Panc1 (cell line): ENCODE measurements around the gene PRTN3. TPM values are rescaled to one million over a fixed set of nuclear protein-coding genes. Genes with fewer than 3 reads are reported as not detected.

ENCODE experiments used
- ATAC-seq: fragments of 200-7000 bp; cut with Tn5 transposase; 2 replicates; pipeline ENCODE4 v1.9.1; 2020; ENCODE audit warnings: mild to moderate bottlenecking, moderate library complexity
- Bru-seq: library from RNA; stranded (reverse); fragments of 400-500 nt; gene quantifications from one replicate; lab custom pipeline; 2021; lab: Mats Ljungman, UMichigan
- BruChase-seq, 2 experiments: library from RNA; stranded (reverse); fragments of 400-500 nt; gene quantifications; one replicate each; lab custom pipeline; 2021; lab: Mats Ljungman, UMichigan
- BruUV-seq: library from RNA; stranded (reverse); fragments of 400-500 nt; replicated peaks from 2 replicates; lab custom pipeline; 2021; lab: Mats Ljungman, UMichigan
- CTCF ChIA-PET: fragments of 300-600 bp; sonication (Branson Sonifier 250); formaldehyde crosslinking; loops from one replicate; lab custom pipeline; 2022; ENCODE audit warnings: antibody characterized with exemption; lab: Charles Lee
- POLR2A ChIA-PET: fragments of 300-600 bp; sonication (Branson Sonifier 250); formaldehyde crosslinking; loops from one replicate; lab custom pipeline; 2022; ENCODE audit warnings: antibody characterized with exemption; lab: Charles Lee
- DNase-seq: peaks from one replicate; pipeline ENCODE4 v3.0.0-alpha.2; 2010; ENCODE audit warnings: low read depth, low spot score
- H3K27ac ChIP-seq: 2 replicates; pipeline ENCODE4 v1.5.1; 2011; ENCODE audit warnings: mild to moderate bottlenecking, low read length, inconsistent platforms
- H3K27me3 ChIP-seq: fragments of 200-500 bp; sonication (Bioruptor generic); 2 replicates; pipeline ENCODE4 v1.6.0; 2014; ENCODE audit warnings: low read length, inconsistent platforms; ENCODE audit not compliant: control insufficient read depth, insufficient read depth
- H3K36me3 ChIP-seq: fragments of 200-500 bp; sonication (Bioruptor generic); 2 replicates; pipeline ENCODE4 v1.5.1; 2014; ENCODE audit warnings: inconsistent platforms, mild to moderate bottlenecking, low read length, moderate library complexity; ENCODE audit not compliant: control insufficient read depth, insufficient read depth
- H3K4me1 ChIP-seq: 2 replicates; pipeline ENCODE4 v1.5.1; 2011; ENCODE audit warnings: inconsistent platforms, mild to moderate bottlenecking, low read length, moderate library complexity; ENCODE audit not compliant: control insufficient read depth, insufficient read depth
- H3K4me3 ChIP-seq, 2 experiments: 2 replicates each; pipeline ENCODE4 v1.5.1; 2011 to 2012; ENCODE audit warnings: low read depth in 2 of 2, low read length in 2 of 2, mild to moderate bottlenecking in 2 of 2, inconsistent platforms in 1 of 2, moderate library complexity in 1 of 2
- H3K9me3 ChIP-seq: fragments of 200-500 bp; sonication (Bioruptor generic); 2 replicates; pipeline ENCODE4 v1.5.1; 2014; ENCODE audit warnings: low read depth, mild to moderate bottlenecking, inconsistent platforms, low read length, moderate library complexity; ENCODE audit not compliant: control insufficient read depth, insufficient read depth
- POLR2AphosphoS5 ChIP-seq: IDR thresholded peaks from 2 replicates; pipeline ENCODE4 v1.6.1; 2012; ENCODE audit warnings: mild to moderate bottlenecking, low read depth, low read length, moderate library complexity
- SIN3A ChIP-seq: IDR thresholded peaks from 2 replicates; pipeline ENCODE4 v1.6.1; 2012; ENCODE audit warnings: low read depth, mild to moderate bottlenecking, low read length, moderate library complexity, borderline replicate concordance; ENCODE audit not compliant: insufficient read depth
- TCF7L2 ChIP-seq: IDR thresholded peaks from 2 replicates; pipeline ENCODE4 v1.6.1; 2011; ENCODE audit warnings: mild to moderate bottlenecking, low read depth, low read length, inconsistent platforms
- in situ Hi-C: cut with HindIII; loops from 2 replicates; pipeline ENCODE4 v1.10.0; 2016; ENCODE audit warnings: low sequenced_read_pairs, low pct_unique_long_range_greater_than_20kb
- intact Hi-C: fragments of 100-400 bp; cut with micrococcal nuclease; formaldehyde crosslinking; loops from one replicate; pipeline ENCODE4 v1.10.0; 2022; ENCODE audit not compliant: unreplicated experiment
- long read RNA-seq: library from polyadenylated mRNA; unstranded; transcript quantifications from one replicate; pipeline ENCODE4 v2.0.0, GENCODE V29; 2021; ENCODE audit not compliant: unreplicated experiment
- polyA plus RNA-seq: library from polyadenylated mRNA; unstranded; fragments of >200 nt; gene quantifications from one replicate; pipeline ENCODE4 v1.2.1, GENCODE V29; 2012; ENCODE audit warnings: missing spikeins; ENCODE audit not compliant: insufficient read length
- total RNA-seq: library from RNA; stranded (reverse); gene quantifications from one replicate; pipeline ENCODE4 v1.2.1, GENCODE V29; 2021; ENCODE audit not compliant: unreplicated experiment
- TF ChIP-seq, protein P1 (sequence below), 2 experiments: IDR thresholded peaks; 2 replicates each; pipeline ENCODE4 v1.6.1; 2011 to 2012; ENCODE audit warnings: low read depth in 2 of 2, control low read depth in 1 of 2, low read length in 1 of 2, mild to moderate bottlenecking in 1 of 2, moderate library complexity in 1 of 2; ENCODE audit not compliant: insufficient read depth in 1 of 2
- TF ChIP-seq, protein P2 (sequence below): fragments of 450-650 bp; IDR thresholded peaks from 2 replicates; pipeline ENCODE4 v1.5.1; 2017; ENCODE audit warnings: mild to moderate bottlenecking

PRTN3 gene, protein sequence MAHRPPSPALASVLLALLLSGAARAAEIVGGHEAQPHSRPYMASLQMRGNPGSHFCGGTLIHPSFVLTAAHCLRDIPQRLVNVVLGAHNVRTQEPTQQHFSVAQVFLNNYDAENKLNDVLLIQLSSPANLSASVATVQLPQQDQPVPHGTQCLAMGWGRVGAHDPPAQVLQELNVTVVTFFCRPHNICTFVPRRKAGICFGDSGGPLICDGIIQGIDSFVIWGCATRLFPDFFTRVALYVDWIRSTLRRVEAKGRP
- total RNA-seq (1.5 TPM), Bru-seq, nascent RNA (percentile 19 among the genes with signal in this experiment), BruChase-seq, experiment 1, labeled RNA remaining after a 2-hour chase (percentile 22 among the genes with signal in this experiment), BruChase-seq, experiment 2, labeled RNA remaining after a 6-hour chase (percentile 23 among the genes with signal in this experiment)
- 2.6 TPM for polyA plus RNA-seq
- long read RNA-seq, partial matches to known transcripts = 1 of 1 reads
- long read RNA-seq, other reads (novel, unspliced or antisense) = 0 of 1 reads

DNA sequence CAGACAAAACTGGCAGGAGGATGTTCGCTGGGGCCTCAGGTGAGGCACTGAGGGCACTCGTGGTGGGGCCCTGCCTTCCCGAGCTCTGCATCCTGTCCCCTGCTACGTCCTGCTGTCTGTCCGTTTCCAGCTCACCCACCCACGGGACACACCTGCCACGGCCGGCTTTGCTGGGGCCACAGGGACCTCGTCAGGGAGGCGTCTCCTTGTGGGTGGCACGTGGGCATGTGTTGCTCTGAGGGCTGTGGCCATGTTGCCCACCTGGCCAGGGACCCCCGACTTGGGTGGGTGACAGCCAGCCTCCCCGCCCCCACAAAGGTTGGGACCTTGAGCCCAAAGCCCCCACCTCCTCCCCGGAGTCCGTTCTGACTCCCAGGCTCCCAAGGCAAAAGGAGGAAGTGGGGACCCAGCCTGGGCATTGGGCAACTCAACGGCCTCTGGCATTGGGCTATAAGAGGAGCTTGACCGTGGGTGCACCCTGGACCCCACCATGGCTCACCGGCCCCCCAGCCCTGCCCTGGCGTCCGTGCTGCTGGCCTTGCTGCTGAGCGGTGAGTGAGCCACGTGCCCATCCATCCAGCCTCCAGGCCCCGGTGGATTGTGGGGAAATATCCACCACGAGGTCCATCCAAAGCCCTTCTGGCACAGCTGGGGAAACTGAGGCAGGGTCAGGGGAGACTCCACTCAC lies at the start of gene PRTN3:
Gene PRTN3 (plus strand): TSS at position 481 of the 688 bp plus-strand sequence. CDS start 10 bp downstream, at position 491.
- ChIA-PET POLR2A (interaction anchor here (0.5 kb wide), 1 partner anchor 31 kb away, joined by 4 read pairs; no protein-coding TSS in a partner anchor), CTCF (interaction anchor here (0.6 kb wide), 1 partner anchor 110 kb away, joined by 3 read pairs; no protein-coding TSS in a partner anchor)
- intact Hi-C loops (no loop called here), in situ Hi-C loops (no loop called here)
- no peak for ATAC-seq
- Histone ChIP-seq H3K4me3 (no peak within 1 kb of the TSS), H3K27ac (no peak within 1 kb of the TSS), H3K9me3 (no peaks in the 10 kb centered on the region), H3K4me1 (no peaks in the 10 kb centered on the region), H3K36me3 (no peaks in the 10 kb centered on the region), H3K27me3 (no peaks in the 10 kb centered on the region)
- DNase-seq = no peak
- TF ChIP-seq TCF7L2 (no peak), POLR2AphosphoS5 (no peak), SIN3A (no peak)
- TF ChIP-seq, protein P1, sequence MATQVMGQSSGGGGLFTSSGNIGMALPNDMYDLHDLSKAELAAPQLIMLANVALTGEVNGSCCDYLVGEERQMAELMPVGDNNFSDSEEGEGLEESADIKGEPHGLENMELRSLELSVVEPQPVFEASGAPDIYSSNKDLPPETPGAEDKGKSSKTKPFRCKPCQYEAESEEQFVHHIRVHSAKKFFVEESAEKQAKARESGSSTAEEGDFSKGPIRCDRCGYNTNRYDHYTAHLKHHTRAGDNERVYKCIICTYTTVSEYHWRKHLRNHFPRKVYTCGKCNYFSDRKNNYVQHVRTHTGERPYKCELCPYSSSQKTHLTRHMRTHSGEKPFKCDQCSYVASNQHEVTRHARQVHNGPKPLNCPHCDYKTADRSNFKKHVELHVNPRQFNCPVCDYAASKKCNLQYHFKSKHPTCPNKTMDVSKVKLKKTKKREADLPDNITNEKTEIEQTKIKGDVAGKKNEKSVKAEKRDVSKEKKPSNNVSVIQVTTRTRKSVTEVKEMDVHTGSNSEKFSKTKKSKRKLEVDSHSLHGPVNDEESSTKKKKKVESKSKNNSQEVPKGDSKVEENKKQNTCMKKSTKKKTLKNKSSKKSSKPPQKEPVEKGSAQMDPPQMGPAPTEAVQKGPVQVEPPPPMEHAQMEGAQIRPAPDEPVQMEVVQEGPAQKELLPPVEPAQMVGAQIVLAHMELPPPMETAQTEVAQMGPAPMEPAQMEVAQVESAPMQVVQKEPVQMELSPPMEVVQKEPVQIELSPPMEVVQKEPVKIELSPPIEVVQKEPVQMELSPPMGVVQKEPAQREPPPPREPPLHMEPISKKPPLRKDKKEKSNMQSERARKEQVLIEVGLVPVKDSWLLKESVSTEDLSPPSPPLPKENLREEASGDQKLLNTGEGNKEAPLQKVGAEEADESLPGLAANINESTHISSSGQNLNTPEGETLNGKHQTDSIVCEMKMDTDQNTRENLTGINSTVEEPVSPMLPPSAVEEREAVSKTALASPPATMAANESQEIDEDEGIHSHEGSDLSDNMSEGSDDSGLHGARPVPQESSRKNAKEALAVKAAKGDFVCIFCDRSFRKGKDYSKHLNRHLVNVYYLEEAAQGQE (IDR thresholded peaks at IDR 0.05; ENCODE audit: insufficient read depth in 1 of 2, low read depth in 2 of 2, low read length in 1 of 2) = no peak
- TF ChIP-seq, protein P2, sequence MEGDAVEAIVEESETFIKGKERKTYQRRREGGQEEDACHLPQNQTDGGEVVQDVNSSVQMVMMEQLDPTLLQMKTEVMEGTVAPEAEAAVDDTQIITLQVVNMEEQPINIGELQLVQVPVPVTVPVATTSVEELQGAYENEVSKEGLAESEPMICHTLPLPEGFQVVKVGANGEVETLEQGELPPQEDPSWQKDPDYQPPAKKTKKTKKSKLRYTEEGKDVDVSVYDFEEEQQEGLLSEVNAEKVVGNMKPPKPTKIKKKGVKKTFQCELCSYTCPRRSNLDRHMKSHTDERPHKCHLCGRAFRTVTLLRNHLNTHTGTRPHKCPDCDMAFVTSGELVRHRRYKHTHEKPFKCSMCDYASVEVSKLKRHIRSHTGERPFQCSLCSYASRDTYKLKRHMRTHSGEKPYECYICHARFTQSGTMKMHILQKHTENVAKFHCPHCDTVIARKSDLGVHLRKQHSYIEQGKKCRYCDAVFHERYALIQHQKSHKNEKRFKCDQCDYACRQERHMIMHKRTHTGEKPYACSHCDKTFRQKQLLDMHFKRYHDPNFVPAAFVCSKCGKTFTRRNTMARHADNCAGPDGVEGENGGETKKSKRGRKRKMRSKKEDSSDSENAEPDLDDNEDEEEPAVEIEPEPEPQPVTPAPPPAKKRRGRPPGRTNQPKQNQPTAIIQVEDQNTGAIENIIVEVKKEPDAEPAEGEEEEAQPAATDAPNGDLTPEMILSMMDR = no peak
- BruUV-seq = no TSS peak

DNA sequence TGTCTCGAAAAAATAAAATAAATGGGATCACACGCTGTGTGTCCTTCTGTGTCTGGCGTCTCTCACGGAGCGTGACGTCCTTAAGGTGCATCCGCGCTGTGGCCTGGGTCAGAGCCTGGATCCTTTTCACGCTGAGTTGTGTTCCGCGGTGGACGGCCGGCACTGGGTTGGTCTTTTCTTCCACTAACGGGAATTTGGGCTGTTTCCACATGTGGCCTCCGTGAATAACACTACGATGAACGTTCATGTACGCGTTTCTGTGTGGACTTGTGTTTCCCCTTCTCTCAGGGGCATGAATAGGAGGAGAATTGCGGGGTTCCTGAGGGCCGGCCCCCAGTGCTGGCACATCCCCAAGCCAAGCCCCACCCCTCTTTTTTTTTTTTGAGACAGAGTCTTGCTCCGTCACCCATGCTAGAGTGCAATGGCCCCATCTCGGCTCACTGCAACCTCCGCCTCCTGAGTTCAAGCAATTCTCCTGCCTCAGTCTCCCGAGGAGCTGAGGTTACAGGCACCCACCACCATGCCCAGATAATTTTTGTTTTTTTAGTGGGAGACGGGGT lies 49.7 kb upstream of the PRTN3 start:
- H3K9me3 ChIP-seq = no peaks in the 10 kb centered on the region
- H3K4me1 ChIP-seq = peaks cover 24% of the 10 kb centered on the region
- ATAC-seq = no peak
- POLR2A ChIA-PET = no interaction called here
- no peak for DNase-seq
- in situ Hi-C loops = no loop called here
- peak overlapping the region; percentile 39; the same call in 1 of the 2 replicates for H3K27ac ChIP-seq
- no peak overlapping the region for H3K4me3 ChIP-seq
- intact Hi-C loops = no loop called here
- no peaks in the 10 kb centered on the region for H3K36me3 ChIP-seq
- CTCF ChIA-PET = interaction anchor here (0.6 kb wide), 1 partner anchor 9 kb away, joined by 10 read pairs; no protein-coding TSS in a partner anchor
- no peaks in the 10 kb centered on the region for H3K27me3 ChIP-seq
- no peak for TF ChIP-seq POLR2AphosphoS5
- no peak for TF ChIP-seq SIN3A
- TF ChIP-seq TCF7L2 = no peak
- TF ChIP-seq, protein P1 (IDR thresholded peaks at IDR 0.05; ENCODE audit: insufficient read depth in 1 of 2, low read depth in 2 of 2, low read length in 1 of 2) = no peak
- TF ChIP-seq, protein P2 = no peak
- no TSS peak for BruUV-seq
